ENCODE measurements around the gene BMP8B. TPM values are rescaled to one million over a fixed set of nuclear protein-coding genes. Genes with fewer than 3 reads are reported as not detected.

Gene BMP8B
- total and polyA plus RNA-seq, 2 of the 8 experiments (the other 6 are each of a cell fraction or from before 2014, with no cell fraction given) = 0.37 to 0.50 TPM

GRCh38 chr1:39777306-39777705 is 11.4 kb downstream of the BMP8B start:
- no peak overlapping the region for H3K27ac ChIP-seq (ENCODE audit: low read depth, low read length)
- peaks cover 0 to 9% (median 2%) of the 10 kb centered on the region in 4 experiments; a peak in 4 of 7 replicates for H3K27me3 ChIP-seq (replicated peaks in 1 of 4; ENCODE audit: control insufficient read depth in 3 of 4, extremely low read depth in 1 of 4, insufficient read depth in 3 of 4, low read length in 3 of 4)
- no peaks in the 10 kb centered on the region for H3K9me3 ChIP-seq (ENCODE audit: insufficient read depth in 2 of 2, low read depth in 1 of 2, low read length in 1 of 2)
- no peak overlapping the region for H4K91ac ChIP-seq (replicated peaks; ENCODE audit: insufficient read length, low read length)
- H3K36me3 ChIP-seq (ENCODE audit: control insufficient read depth in 2 of 4, insufficient read depth in 4 of 4, low read length in 3 of 4) = no peaks in the 10 kb centered on the region
- DNase-seq (ENCODE audit: low read depth in 1 of 2, low spot score in 2 of 2) = no peak
- no peak overlapping the region for H2BK120ac ChIP-seq (replicated peaks; ENCODE audit: low read depth, low read length)
- H2BK12ac ChIP-seq (ENCODE audit: low read depth, low read length) = no peak overlapping the region
- no peaks in the 10 kb centered on the region for H3K23me2 ChIP-seq (ENCODE audit: low read depth, low read length)
- H2BK5ac ChIP-seq (ENCODE audit: low read depth, low read length) = no peak overlapping the region
- H4K20me1 ChIP-seq (replicated peaks in 1 of 2; ENCODE audit: control insufficient read depth in 1 of 2, insufficient read depth in 2 of 2, low read length in 2 of 2) = no peaks in the 10 kb centered on the region
- no peak overlapping the region for H2BK15ac ChIP-seq (ENCODE audit: low read length)
- no peak overlapping the region for H4K5ac ChIP-seq (ENCODE audit: insufficient read length, low read depth, low read length)
- no peak overlapping the region for H3K56ac ChIP-seq (replicated peaks; ENCODE audit: insufficient read length, low read depth, low read length)
- H3K14ac ChIP-seq (ENCODE audit: insufficient read length) = no peak overlapping the region
- H3K4me1 ChIP-seq (replicated peaks in 1 of 4; ENCODE audit: control insufficient read depth in 3 of 4, insufficient read depth in 4 of 4, low read length in 3 of 4) = no peaks in the 10 kb centered on the region
- no peak overlapping the region for H3K4me3 ChIP-seq (ENCODE audit: extremely low read depth in 1 of 4, insufficient read depth in 2 of 4, low read depth in 3 of 4, low read length in 4 of 4)
- H3K23ac ChIP-seq (ENCODE audit: insufficient read length) = no peak overlapping the region
- no peak overlapping the region for H2AFZ ChIP-seq (ENCODE audit: low read length)
- CTCF ChIA-PET (ENCODE audit: partially characterized antibody) = interaction anchor here (1.0 kb wide), 1 partner anchor 40 kb away, joined by 3 read pairs; no protein-coding TSS in a partner anchor
- no peak overlapping the region for H2BK20ac ChIP-seq (ENCODE audit: low read length)
- no peaks in the 10 kb centered on the region for H3K79me2 ChIP-seq (ENCODE audit: control insufficient read depth in 1 of 2, insufficient read depth in 2 of 2, low read length in 2 of 2)
- no peak overlapping the region for H3K4me2 ChIP-seq (ENCODE audit: insufficient read depth in 1 of 2, low read depth in 2 of 2, low read length in 2 of 2)
- H3K18ac ChIP-seq (ENCODE audit: extremely low read depth, low read length) = no peak overlapping the region
- POLR2A ChIA-PET (ENCODE audit: partially characterized antibody) = no interaction called here
- no peak for FAIRE-seq
- H4K8ac ChIP-seq (ENCODE audit: extremely low read depth, insufficient read depth, low read length) = no peak overlapping the region
- H3K4ac ChIP-seq (replicated peaks; ENCODE audit: insufficient read length, low read depth, low read length) = no peak overlapping the region
- no peak overlapping the region for H3K9ac ChIP-seq (replicated peaks in 1 of 4; ENCODE audit: extremely low read depth in 1 of 4, low read depth in 3 of 4, low read length in 3 of 4)
- H3K79me1 ChIP-seq (ENCODE audit: low read depth, low read length) = no peaks in the 10 kb centered on the region
- 74% methylated on average over 4 of the region's 4 CpGs; no CpG with 5 or more reads in 1 of the 2 experiments for WGBS, 2 experiments (ENCODE audit: extremely low coverage in 1 of 2, insufficient coverage in 1 of 2, insufficient read length in 1 of 2, insufficient replicate concordance in 2 of 2, low coverage in 1 of 2, low lambda C conversion rate in 2 of 2, missing lambda C conversion rate in 1 of 2)
- no peak overlapping the region for H2AK5ac ChIP-seq (ENCODE audit: low read depth, low read length)
- TF ChIP-seq RFX5 (IDR thresholded peaks at IDR 0.05; ENCODE audit: borderline replicate concordance, low read depth, low read length) (no peak), CBX5 (IDR thresholded peaks at IDR 0.05; ENCODE audit: low read depth, low read length) (no peak), ATF2 (IDR thresholded peaks at IDR 0.05; ENCODE audit: low read length) (no peak), SAP30 (IDR thresholded peaks at IDR 0.05; ENCODE audit: insufficient read depth, insufficient replicate concordance, low read length) (no peak), KDM5A (IDR thresholded peaks at IDR 0.05; ENCODE audit: low read length) (no peak), CEBPB (IDR thresholded peaks at IDR 0.05; ENCODE audit: low read depth, low read length) (no peak), BCL11A (IDR thresholded peaks at IDR 0.05; ENCODE audit: low read depth in 2 of 2, low read length in 2 of 2) (no peak), TBP (IDR thresholded peaks at IDR 0.05; ENCODE audit: low read depth, low read length) (no peak), SP1 (IDR thresholded peaks at IDR 0.05; ENCODE audit: low read depth, low read length) (no peak), NRF1 (IDR thresholded peaks at IDR 0.05; ENCODE audit: low read depth, low read length) (no peak), BACH1 (IDR thresholded peaks at IDR 0.05; ENCODE audit: low read length) (no peak), RBBP5 (IDR thresholded peaks at IDR 0.05; ENCODE audit: borderline replicate concordance, low read depth, low read length) (no peak), TAF1 (IDR thresholded peaks at IDR 0.05; ENCODE audit: low read depth, low read length) (no peak)
